GM20000 (cell line): ENCODE measurements around the gene IP6K2.

Source experiments
- DNase-seq: peaks from one replicate; pipeline ENCODE4 v3.0.0; 2012; ENCODE audit warnings: low spot score
- TF ChIP-seq, protein P1 (sequence below): IDR thresholded peaks from 2 replicates; pipeline ENCODE4 v1.5.1; 2012; ENCODE audit warnings: mild to moderate bottlenecking, control low read depth; ENCODE audit errors: extremely low read depth, missing control alignments

Gene IP6K2

DNA sequence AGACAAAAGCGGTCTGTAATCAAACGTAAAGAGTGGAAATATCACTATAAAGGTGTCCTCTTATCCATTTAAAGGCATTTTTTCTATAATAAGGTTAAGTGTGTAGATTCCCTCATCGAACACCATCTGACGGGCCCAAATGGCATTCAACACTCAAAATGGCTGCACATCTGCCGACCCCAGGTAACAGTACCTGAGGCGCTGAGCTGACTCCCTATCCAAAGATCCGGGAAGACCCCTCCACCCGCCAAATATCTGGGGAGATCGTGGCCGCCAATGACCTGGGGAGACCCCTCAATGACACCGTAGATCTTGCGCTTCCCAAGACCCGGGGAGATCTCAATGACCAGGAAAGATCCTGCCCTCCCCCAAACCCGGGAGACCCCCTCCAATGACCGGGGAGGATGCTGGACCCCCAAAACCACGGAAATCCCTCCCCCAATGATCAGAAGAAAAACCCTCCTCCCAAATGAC, 476 bp downstream of the IP6K2 start:
- TF ChIP-seq, protein P1, sequence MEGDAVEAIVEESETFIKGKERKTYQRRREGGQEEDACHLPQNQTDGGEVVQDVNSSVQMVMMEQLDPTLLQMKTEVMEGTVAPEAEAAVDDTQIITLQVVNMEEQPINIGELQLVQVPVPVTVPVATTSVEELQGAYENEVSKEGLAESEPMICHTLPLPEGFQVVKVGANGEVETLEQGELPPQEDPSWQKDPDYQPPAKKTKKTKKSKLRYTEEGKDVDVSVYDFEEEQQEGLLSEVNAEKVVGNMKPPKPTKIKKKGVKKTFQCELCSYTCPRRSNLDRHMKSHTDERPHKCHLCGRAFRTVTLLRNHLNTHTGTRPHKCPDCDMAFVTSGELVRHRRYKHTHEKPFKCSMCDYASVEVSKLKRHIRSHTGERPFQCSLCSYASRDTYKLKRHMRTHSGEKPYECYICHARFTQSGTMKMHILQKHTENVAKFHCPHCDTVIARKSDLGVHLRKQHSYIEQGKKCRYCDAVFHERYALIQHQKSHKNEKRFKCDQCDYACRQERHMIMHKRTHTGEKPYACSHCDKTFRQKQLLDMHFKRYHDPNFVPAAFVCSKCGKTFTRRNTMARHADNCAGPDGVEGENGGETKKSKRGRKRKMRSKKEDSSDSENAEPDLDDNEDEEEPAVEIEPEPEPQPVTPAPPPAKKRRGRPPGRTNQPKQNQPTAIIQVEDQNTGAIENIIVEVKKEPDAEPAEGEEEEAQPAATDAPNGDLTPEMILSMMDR = no peak
- DNase-seq = no peak

DNA sequence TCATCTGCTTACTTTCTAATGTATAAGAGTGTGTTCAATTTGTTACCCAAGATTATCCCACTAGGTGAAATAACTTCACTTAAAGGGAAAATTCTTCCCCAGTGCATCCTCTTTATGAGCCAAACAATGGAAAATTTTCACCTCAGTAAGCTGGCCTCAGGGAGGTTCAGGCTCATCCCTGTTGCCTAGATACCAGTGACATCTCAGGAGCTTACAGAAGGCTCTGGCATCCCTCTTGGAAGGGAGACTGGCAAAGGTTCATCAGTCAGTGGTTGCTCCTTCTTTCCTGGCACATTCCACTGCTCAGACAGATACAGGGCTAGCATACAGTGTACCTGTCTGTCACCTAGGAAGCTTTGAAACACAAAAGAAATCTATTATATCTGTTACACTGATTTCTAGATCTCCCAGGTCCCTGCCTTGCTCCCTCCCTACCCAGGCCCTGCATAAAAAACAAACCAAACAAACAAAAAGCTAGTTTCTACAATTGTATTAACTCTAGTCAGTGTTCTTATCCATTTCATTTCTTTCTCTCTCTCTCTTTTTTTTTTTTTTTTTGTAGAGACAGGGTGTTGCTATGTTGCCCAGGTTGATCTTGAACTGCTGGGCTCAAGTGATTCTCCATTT, 1.7 kb downstream of the IP6K2 start:
- TF ChIP-seq, protein P1 = no peak
- DNase-seq = no peak

DNA sequence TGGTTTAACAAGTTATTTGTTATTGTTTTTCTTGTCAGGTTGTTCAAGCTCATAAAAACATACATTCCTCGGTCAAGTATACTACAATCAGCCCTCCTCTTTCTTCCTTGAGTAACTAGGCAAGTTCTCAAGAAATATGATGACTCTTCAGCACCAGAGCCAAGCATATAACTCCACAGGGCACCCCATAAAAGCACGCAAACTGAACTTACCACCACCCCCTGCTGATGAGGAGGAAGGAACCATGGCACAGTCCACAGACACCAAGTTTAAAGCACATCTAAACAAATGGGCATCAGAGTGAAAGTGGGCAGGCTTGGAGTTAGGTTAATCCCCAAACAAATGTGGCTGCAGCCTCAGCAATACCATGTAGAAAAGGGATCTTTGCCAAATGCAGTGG, 5.3 kb downstream of the IP6K2 start:
- TF ChIP-seq, protein P1 = no peak

DNA sequence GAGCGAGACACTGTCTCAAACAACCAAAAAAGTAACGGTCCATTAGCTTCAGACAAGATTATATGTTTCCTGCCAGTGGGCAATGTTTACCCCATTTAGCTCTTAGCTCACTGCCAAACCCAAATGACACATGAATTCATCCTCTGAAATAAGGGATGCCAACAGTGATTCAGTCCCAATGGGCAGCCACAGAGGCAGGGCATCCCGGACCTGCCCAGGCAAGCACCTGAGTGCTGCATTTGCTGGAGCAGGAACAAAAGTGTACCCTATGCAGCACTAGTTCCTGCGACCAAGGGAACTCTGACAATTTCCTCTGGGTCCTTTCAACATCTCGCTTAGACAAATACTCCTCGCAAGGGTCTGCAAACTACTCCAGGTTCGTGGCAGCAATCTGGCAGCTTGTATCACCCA, 8.0 kb downstream of the IP6K2 start:
- TF ChIP-seq, protein P1 = no peak
- no peak for DNase-seq

More for the DNA sequence above, 5.3 kb downstream of the IP6K2 start:
- no peak for DNase-seq

DNA sequence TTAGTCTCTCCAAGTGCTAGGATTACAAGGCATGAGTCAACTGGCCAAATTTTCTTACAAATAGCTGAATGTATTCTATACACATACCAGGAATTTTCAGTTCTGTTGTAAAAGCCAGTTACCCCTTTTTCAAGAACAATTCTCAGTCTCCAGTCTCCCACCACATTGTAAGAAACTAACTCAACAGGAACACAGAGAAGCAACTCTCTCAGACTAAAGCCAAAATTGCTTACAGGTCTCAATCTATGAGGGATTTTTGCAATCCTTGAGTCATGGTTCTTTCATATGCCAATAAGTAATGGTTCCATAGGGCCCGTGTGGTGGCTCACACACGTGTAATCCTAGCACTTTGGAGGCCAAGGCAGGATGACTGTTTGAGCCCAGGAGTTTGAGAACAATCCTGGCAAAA, 8.5 kb downstream of the IP6K2 start:
- no peak for DNase-seq

DNA sequence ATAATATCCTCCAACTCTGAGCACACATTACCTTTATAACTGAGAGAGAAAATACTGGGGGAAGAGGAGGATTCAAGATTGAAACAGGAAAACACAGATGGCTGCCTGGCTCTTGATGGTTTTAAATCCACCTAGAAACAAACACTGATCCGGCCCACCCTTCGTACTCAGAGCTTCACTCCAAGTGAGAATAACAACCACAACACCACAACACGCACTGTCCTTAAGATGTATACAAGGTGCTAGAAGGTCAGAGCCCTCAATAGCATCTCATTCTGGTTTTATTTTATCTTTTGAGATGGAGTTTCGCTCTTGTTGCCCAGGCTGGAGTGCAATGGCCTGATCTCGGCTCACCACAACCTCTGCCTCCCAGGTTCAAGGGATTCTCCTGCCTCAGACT, 9.9 kb downstream of the IP6K2 start:
- TF ChIP-seq, protein P1 = no peak
- DNase-seq = no peak

More for the DNA sequence above, 8.5 kb downstream of the IP6K2 start:
- TF ChIP-seq, protein P1 = no peak

DNA sequence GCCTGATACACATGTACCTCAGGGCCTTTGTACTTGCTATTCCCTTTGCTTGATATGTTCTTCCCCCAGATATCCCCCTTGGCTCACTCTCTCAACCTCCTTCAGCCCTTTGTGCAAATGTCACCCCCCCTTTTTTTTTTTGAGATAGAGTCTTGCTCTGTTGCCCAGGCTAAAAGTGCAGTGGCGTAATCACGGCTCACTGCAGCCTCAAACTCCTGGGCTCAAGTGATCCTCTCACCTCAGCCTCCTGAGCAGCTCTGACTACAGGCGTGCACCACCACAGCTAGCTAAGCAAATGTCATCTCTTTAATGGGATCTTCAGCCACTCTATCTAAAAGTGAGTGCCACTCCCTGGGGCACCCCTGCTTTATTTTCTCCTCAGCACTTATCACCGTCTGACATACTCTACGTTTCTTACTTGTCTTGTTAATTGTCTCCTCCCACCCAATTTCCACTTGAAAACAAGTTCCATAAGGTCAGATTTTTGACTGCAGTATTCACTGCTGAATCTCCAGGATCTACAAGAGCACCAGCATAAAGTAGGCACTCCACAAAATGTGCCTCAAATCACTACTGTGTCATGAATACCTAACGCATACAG, 14.6 kb downstream of the IP6K2 start:
- TF ChIP-seq, protein P1 = no peak
- DNase-seq = no peak
